ENCODE measurements around the gene NCOR2. TPM values are rescaled to one million over a fixed set of nuclear protein-coding genes. Genes with fewer than 3 reads are reported as not detected.
A peak's percentile ranks its signal among the peaks of the same experiment; 100 is the strongest.
"Not testable (repeated sequence)": the region's sequence is repeated elsewhere in the genome, so short reads cannot be mapped to it uniquely, and the experiment has no call there.

Gene NCOR2
- total RNA-seq, 2 donors from 2014 or later: 125 to 142 TPM

DNA sequence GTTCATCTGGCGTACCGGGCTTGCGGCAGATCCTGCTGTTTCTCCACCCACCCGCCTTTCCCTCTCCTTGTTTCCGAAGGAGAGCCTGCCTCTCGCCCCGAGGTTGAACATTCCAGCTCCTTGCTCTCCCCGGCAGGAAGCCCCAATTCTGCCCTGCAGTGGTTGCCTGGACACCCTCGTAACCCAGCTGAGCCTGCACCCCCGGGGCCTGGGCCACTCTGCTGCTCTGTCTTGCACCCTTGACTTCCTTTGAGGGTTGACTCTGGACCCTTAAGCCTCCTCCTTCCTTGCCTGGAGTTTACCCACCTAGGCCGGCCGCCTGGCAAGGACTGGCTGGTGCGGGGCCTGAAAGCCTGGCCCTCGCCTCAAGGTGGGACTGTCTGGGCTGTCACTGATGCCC is 25.8 kb upstream of the NCOR2 start:
- H3K9me3 Mint-ChIP-seq: peaks cover 0 to 4% of the 10 kb centered on the region in 2 donors
- H3K4me3 Mint-ChIP-seq: no peak overlapping the region
- H3K27me3 Mint-ChIP-seq (ENCODE audit: low read depth): peaks cover 12% of the 10 kb centered on the region
- no peak overlapping the region for H3K27ac Mint-ChIP-seq
- peaks cover 4 to 6% of the 10 kb centered on the region in 2 donors for H3K36me3 Mint-ChIP-seq (ENCODE audit: insufficient read depth in 2 of 2)
- H3K4me1 Mint-ChIP-seq (ENCODE audit: low read depth): peaks cover 17% of the 10 kb centered on the region
- ATAC-seq (replicated peaks in 1 of 2) (no peak), DNase-seq (no peak)

DNA sequence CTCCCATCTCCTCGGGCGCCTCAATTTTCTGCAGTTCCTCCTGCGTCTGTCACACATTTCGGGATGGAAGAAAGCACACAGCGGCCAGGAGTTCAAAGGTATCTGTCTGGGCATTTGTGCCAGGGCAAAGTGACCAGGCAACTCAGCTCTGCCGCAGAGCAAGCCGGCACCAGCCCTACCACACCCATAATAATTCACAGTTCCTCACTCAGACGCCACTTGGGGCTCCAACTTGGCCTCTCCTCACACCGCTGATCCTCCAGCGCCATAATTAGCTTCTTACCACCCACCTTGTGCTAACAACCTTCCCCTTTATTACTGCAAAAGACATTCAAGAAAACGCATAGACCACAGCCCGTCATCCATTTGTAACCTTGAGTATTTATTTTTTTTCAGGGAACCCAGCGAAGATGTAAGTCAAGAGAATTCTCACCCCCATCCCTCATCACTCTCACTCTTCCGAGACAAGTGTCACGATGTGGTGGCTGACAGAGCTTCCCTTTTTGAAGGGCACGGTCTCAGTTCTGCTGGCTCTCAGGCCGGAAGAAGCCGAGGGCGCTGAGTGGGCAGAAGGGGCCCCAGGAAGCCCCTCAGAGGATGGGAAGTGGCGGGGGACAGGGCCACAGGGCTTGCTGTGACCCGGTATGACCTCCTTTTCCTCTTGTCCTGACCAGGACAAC is 25.2 kb upstream of the NCOR2 start:
- Mint-ChIP-seq H3K4me1 (ENCODE audit: low read depth) (peaks cover 17% of the 10 kb centered on the region), H3K27me3 (ENCODE audit: low read depth) (peaks cover 12% of the 10 kb centered on the region), H3K36me3 (ENCODE audit: insufficient read depth in 2 of 2) (peaks cover 4 to 6% of the 10 kb centered on the region in 2 donors), H3K9me3 (peaks cover 0 to 4% of the 10 kb centered on the region in 2 donors), H3K27ac (no peak overlapping the region), H3K4me3 (no peak overlapping the region)
- ATAC-seq (replicated peaks in 1 of 2) (no peak), DNase-seq (no peak)

DNA sequence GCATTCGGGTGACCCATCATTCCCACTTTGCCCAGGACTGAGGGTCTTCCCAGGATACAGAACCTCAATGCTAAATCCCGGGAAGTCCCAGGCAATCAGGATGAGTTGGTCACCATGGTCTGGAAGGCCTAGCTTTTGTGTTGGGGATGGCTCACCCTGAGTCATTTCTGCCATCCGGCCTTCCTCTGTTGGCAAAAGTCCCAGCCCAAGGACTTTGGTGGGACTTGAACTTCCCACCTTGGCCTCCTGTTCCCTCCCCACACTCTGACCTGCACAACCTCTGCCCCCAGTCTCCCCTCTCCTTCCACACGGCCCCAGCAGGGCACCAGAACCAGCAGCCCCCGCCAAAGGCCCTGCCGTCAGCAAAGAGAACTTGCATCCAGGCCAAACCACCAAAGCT is 24.6 kb upstream of the NCOR2 start:
- DNase-seq (no peak), ATAC-seq (replicated peaks in 1 of 2) (no peak)
- peaks cover 0 to 4% of the 10 kb centered on the region in 2 donors for H3K9me3 Mint-ChIP-seq
- no peak overlapping the region for H3K27ac Mint-ChIP-seq
- peaks cover 7% of the 10 kb centered on the region for H3K27me3 Mint-ChIP-seq (ENCODE audit: low read depth)
- peaks cover 4 to 6% of the 10 kb centered on the region in 2 donors for H3K36me3 Mint-ChIP-seq (ENCODE audit: insufficient read depth in 2 of 2)
- H3K4me1 Mint-ChIP-seq (ENCODE audit: low read depth): peaks cover 17% of the 10 kb centered on the region
- no peak overlapping the region for H3K4me3 Mint-ChIP-seq

DNA sequence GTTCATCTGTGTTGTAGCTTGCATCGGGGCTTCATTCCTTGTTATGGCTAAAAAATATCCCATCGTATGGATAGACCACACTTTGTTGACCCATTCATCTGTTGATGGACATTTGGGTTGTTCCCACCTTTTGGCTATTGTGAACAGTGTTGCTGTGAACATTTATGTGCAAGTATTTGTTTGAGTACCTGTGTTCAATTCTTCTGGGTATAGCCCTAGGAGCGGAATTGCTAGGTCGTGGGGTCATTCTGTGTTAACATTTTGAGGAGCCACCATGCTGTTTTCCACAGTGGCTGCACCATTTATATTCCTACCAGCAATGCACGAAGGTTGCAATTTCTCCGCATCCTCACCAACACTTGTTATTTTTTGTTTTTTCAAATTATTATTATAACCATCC is 23.0 kb upstream of the NCOR2 start:
- H3K9me3 Mint-ChIP-seq: peaks cover 0 to 4% of the 10 kb centered on the region in 2 donors
- peaks cover 17% of the 10 kb centered on the region for H3K4me1 Mint-ChIP-seq (ENCODE audit: low read depth)
- peaks cover 5% of the 10 kb centered on the region for H3K27me3 Mint-ChIP-seq (ENCODE audit: low read depth)
- H3K4me3 Mint-ChIP-seq: no peak overlapping the region
- DNase-seq: no peak
- no peak overlapping the region for H3K27ac Mint-ChIP-seq
- peaks cover 4 to 6% of the 10 kb centered on the region in 2 donors for H3K36me3 Mint-ChIP-seq (ENCODE audit: insufficient read depth in 2 of 2)
- no peak for ATAC-seq (replicated peaks in 1 of 2)

DNA sequence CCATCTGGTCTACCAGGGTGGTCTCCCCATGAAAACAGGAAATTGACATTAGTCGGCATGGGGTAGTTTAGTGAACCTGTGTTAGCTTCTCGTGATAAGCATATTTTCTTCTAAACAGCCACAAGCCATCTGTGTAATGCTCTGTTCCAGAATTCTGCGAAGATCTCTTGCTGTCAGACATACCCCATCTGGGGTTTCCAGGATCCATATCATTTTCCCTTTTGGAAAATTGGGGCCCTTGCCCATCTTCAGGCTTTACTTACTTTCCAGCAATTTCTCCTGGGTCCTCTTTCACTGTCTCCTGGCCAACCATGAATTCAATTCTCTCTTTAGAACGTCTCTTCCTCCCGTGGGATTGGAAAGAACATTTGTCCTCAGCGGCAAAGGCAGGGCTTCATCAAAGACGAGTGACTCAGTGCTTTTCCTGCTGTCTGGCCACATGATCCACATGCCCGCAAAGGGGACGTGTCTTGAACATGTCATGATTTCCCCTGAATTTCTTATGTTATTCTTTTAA is 21.4 kb upstream of the NCOR2 start:
- Mint-ChIP-seq H3K27me3 (ENCODE audit: low read depth) (peaks cover 5% of the 10 kb centered on the region), H3K4me3 (no peak overlapping the region), H3K36me3 (ENCODE audit: insufficient read depth in 2 of 2) (peaks cover 4 to 6% of the 10 kb centered on the region in 2 donors), H3K27ac (no peak overlapping the region), H3K4me1 (ENCODE audit: low read depth) (peaks cover 17% of the 10 kb centered on the region), H3K9me3 (peaks cover 0 to 4% of the 10 kb centered on the region in 2 donors)
- DNase-seq: peak; percentile 21 to 27
- ATAC-seq (replicated peaks in 1 of 2): peak; percentile 63 to 72

DNA sequence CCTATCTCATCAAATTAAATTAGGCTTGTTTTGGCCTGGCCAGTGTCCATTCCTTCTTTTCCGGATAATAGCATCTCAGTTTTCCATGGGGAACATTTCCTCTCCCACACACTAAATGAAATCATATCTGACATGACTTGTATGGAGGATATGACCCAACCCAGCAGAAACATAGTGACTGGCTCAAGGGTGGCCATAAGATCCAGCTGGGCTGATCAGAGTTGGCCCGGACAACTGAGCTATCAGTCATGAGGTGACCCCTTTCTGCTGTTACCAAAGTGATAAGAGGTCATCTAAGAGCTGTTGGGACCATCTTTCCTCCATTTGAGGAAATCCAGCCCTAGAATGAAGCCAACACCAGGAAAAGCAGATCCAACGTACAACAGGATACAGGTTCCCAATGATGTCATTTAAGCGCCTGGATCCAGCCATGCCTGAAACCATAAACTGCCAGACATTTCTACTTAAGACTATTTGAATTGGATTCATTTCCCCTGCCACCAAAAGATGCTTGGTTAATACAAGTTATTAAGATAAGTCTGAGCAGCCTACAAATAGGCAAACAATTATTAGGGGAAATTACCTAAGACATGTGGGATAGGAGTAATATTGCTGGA is 20.7 kb upstream of the NCOR2 start:
- H3K9me3 Mint-ChIP-seq: peaks cover 0 to 4% of the 10 kb centered on the region in 2 donors
- peaks cover 4 to 6% of the 10 kb centered on the region in 2 donors for H3K36me3 Mint-ChIP-seq (ENCODE audit: insufficient read depth in 2 of 2)
- peaks cover 17% of the 10 kb centered on the region for H3K4me1 Mint-ChIP-seq (ENCODE audit: low read depth)
- no peak overlapping the region for H3K27ac Mint-ChIP-seq
- ATAC-seq (replicated peaks in 1 of 2): no peak
- H3K4me3 Mint-ChIP-seq: no peak overlapping the region
- peaks cover 5% of the 10 kb centered on the region for H3K27me3 Mint-ChIP-seq (ENCODE audit: low read depth)
- DNase-seq: no peak

DNA sequence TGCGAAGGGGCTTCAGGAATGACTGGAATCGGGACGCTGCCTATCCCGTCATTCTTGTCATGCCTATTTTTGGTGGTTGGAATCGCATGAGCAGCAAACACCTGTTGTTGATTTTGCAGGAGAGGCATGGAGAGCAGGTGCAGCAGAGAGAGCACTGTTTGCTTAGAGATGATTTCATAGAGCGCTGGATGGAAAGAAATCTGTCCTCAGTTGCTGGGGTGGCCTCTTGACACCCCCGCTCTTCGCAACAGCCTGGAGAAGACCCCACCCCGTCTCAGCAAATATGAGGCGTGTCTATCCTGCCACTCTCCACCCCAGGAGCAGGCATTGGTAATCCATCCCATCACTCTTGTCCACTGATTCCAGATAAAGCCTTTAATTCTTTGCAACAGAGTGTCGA is 19.3 kb upstream of the NCOR2 start:
- Mint-ChIP-seq H3K27me3 (ENCODE audit: low read depth) (no peaks in the 10 kb centered on the region), H3K4me3 (no peak overlapping the region), H3K36me3 (ENCODE audit: insufficient read depth in 2 of 2) (peaks cover 4 to 6% of the 10 kb centered on the region in 2 donors), H3K4me1 (ENCODE audit: low read depth) (peaks cover 17% of the 10 kb centered on the region), H3K9me3 (peaks cover 0 to 4% of the 10 kb centered on the region in 2 donors), H3K27ac (no peak overlapping the region)
- ATAC-seq (replicated peaks in 1 of 2) (no peak), DNase-seq (no peak)

DNA sequence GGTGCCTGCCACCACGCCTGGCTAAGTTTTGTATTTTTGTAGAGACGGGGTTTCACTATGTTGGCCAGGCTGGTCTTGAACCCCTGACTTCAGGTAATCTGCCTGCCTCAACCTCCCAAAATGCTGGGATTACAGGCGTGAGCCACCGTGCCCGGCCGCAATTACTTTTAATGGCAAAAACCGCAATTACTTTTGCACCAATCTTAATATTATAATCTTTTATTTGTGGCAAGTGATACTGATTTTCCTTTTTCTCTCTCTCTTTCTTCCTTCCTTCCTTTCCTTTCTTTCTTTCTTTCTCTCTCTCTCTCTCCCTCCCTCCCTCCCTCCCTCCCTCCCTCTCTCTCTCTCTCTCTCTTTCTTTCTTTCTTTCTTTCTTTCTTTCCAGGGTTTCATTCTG is 17.1 kb upstream of the NCOR2 start:
- DNase-seq; H3K27me3 Mint-ChIP-seq (ENCODE audit: low read depth); H3K36me3 Mint-ChIP-seq (ENCODE audit: insufficient read depth in 2 of 2); H3K27ac Mint-ChIP-seq; H3K9me3 Mint-ChIP-seq; H3K4me3 Mint-ChIP-seq; ATAC-seq (replicated peaks in 1 of 2): not testable (repeated sequence)
- peaks cover 11% of the 10 kb centered on the region for H3K4me1 Mint-ChIP-seq (ENCODE audit: low read depth)

GRCh38 chr12:124583854-124584253 is 16.4 kb upstream of the NCOR2 start:
- no peak for DNase-seq
- H3K27me3 Mint-ChIP-seq (ENCODE audit: low read depth): no peaks in the 10 kb centered on the region
- no peak for ATAC-seq (replicated peaks in 1 of 2)
- H3K9me3 Mint-ChIP-seq: peaks cover 4% of the 10 kb centered on the region in 2 donors
- H3K36me3 Mint-ChIP-seq (ENCODE audit: insufficient read depth in 2 of 2): no peaks in the 10 kb centered on the region
- H3K27ac Mint-ChIP-seq: no peak overlapping the region
- H3K4me1 Mint-ChIP-seq (ENCODE audit: low read depth): peaks cover 4% of the 10 kb centered on the region
- no peak overlapping the region for H3K4me3 Mint-ChIP-seq

DNA sequence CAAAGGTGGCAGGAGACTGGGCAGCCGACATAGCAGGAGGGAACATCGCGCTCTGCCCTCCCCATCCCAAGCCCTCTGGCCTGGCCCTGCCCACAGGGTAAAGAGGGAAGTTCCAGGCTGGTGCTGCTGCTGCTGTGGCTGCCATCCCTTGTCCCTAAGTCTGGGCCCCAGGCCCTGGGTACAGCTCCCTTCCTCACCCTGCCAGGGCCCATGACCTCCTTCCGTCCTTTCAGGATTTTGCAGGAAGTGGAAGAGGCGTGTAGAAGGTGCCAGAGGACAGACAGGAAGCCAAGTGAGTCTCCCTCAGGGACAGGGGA is 14.7 kb upstream of the NCOR2 start:
- H3K36me3 Mint-ChIP-seq (ENCODE audit: insufficient read depth in 2 of 2): no peaks in the 10 kb centered on the region
- no peak for DNase-seq
- no peaks in the 10 kb centered on the region for H3K4me1 Mint-ChIP-seq (ENCODE audit: low read depth)

GRCh38 chr12:124581307-124582107 is 14.1 kb upstream of the NCOR2 start:
- Mint-ChIP-seq H3K4me3 (no peak overlapping the region), H3K9me3 (peaks cover 4% of the 10 kb centered on the region in 2 donors), H3K36me3 (ENCODE audit: insufficient read depth in 2 of 2) (no peaks in the 10 kb centered on the region), H3K27ac (no peak overlapping the region), H3K4me1 (ENCODE audit: low read depth) (no peaks in the 10 kb centered on the region), H3K27me3 (ENCODE audit: low read depth) (no peaks in the 10 kb centered on the region)
- DNase-seq: no peak
- ATAC-seq (replicated peaks in 1 of 2): no peak

More for the DNA sequence above, 14.7 kb upstream of the NCOR2 start:
- no peak overlapping the region for H3K4me3 Mint-ChIP-seq
- ATAC-seq (replicated peaks in 1 of 2): no peak
- peaks cover 4% of the 10 kb centered on the region in 2 donors for H3K9me3 Mint-ChIP-seq
- no peak overlapping the region for H3K27ac Mint-ChIP-seq
- H3K27me3 Mint-ChIP-seq (ENCODE audit: low read depth): no peaks in the 10 kb centered on the region

DNA sequence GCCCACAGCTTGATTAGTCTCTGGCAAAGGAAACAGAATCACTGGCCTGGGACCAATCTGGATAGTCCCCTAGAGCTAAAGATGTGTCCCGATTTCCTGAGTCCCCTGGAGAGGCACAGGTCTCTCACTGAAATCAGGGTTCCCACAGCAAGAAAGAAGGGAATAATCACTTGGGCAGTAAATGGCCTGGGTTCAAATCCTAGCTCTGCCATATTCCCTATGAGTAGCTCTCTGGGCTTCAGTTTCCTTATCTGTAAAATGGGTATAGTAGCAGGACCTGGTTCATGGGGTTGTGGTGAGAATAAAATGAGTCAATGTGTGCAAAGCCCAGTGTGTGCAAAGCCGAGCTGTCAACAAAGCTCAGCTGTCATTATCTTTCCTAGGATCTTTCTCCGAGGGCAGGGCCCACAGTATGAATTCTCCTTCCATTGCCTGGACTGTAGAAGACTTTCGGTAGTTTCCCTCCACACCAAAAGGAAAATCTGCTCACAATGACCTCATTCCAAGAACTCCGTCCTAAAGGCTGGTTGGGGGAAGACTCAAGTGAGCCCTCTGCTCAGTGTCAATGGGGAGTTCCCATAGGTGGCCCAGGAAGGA is 12.6 kb upstream of the NCOR2 start:
- Mint-ChIP-seq H3K4me1 (ENCODE audit: low read depth) (no peaks in the 10 kb centered on the region), H3K4me3 (no peak overlapping the region), H3K27ac (no peak overlapping the region), H3K36me3 (ENCODE audit: insufficient read depth in 2 of 2) (no peaks in the 10 kb centered on the region), H3K9me3 (peaks cover 4% of the 10 kb centered on the region in 2 donors), H3K27me3 (ENCODE audit: low read depth) (no peaks in the 10 kb centered on the region)
- ATAC-seq (replicated peaks in 1 of 2): no peak
- no peak for DNase-seq

DNA sequence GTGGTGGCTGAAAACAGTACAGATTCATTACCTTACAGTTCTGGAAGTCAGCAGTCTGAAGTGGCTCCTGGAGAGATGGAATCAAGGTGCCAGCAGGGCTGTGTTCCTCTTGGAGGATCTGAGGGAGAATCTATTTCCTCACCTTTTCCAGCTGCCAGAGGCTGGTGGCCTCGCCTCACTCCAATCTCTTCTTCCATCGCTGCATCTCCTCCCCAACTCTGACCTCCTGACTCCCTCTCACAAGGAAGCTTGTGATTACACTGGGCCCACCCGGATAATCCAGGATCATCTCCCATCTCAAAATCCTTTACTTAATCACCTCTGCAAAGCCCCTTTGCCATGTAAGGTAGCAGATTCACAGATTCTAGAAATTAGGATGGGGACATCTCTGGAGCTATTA is 11.4 kb upstream of the NCOR2 start:
- no peak overlapping the region for H3K27ac Mint-ChIP-seq
- DNase-seq: no peak
- H3K27me3 Mint-ChIP-seq (ENCODE audit: low read depth): no peaks in the 10 kb centered on the region
- H3K36me3 Mint-ChIP-seq (ENCODE audit: insufficient read depth in 2 of 2): no peaks in the 10 kb centered on the region
- no peaks in the 10 kb centered on the region for H3K4me1 Mint-ChIP-seq (ENCODE audit: low read depth)
- ATAC-seq (replicated peaks in 1 of 2): no peak
- H3K9me3 Mint-ChIP-seq: peaks cover 4% of the 10 kb centered on the region in 2 donors
- no peak overlapping the region for H3K4me3 Mint-ChIP-seq

Measured in activated T-cell treated with anti-CD3 and anti-CD28 coated beads, Interleukin-2, amount 50 U/mL, for 72 hours (primary cell).